Endothelial cell of umbilical vein (primary cell): ENCODE measurements around the gene PERP.
"Not testable (repeated sequence)": the region's sequence is repeated elsewhere in the genome, so short reads cannot be mapped to it uniquely, and the experiment has no call there.

ENCODE experiments used
- CTCF ChIP-seq, 2 donors: IDR thresholded peaks; 1 replicate in 1 of 2; 2 replicates in 1 of 2; pipeline ENCODE4 v1.5.1; 2011; ENCODE audit warnings: low read length in 2 of 2, mild to moderate bottlenecking in 2 of 2, moderate library complexity in 2 of 2, control low read depth in 1 of 2, inconsistent platforms in 1 of 2, low read depth in 1 of 2; ENCODE audit not compliant: insufficient read depth in 1 of 2; ENCODE audit errors: extremely low read depth in 1 of 2
- MAX ChIP-seq: IDR thresholded peaks from 2 replicates; pipeline ENCODE4 v1.6.1; 2011; ENCODE audit not compliant: insufficient read depth, insufficient read length
- POLR2A ChIP-seq: IDR thresholded peaks from 2 replicates; pipeline ENCODE4 v1.6.1; 2012; ENCODE audit warnings: low read depth, mild to moderate bottlenecking, control low read depth, low read length
- POLR2AphosphoS5 ChIP-seq: IDR thresholded peaks from 2 replicates; pipeline ENCODE4 v1.6.1; 2012; ENCODE audit warnings: low read depth, mild to moderate bottlenecking, control low read depth, low read length, moderate library complexity; ENCODE audit not compliant: insufficient read depth

- not testable (repeated sequence) for TF ChIP-seq MAX; POLR2AphosphoS5; CTCF (IDR thresholded peaks at IDR 0.05; ENCODE audit: extremely low read depth in 1 of 2, insufficient read depth in 1 of 2, low read depth in 1 of 2, low read length in 2 of 2); POLR2A
Measured at GRCh38 chr6:138079556-138079955, 27.7 kb downstream of the PERP start.
